ENCODE results near the gene HECW1. TPM values are rescaled to one million over a fixed set of nuclear protein-coding genes. Genes with fewer than 3 reads are reported as not detected.

Gene HECW1
- total RNA-seq, 1 donor = 2.9 TPM

DNA sequence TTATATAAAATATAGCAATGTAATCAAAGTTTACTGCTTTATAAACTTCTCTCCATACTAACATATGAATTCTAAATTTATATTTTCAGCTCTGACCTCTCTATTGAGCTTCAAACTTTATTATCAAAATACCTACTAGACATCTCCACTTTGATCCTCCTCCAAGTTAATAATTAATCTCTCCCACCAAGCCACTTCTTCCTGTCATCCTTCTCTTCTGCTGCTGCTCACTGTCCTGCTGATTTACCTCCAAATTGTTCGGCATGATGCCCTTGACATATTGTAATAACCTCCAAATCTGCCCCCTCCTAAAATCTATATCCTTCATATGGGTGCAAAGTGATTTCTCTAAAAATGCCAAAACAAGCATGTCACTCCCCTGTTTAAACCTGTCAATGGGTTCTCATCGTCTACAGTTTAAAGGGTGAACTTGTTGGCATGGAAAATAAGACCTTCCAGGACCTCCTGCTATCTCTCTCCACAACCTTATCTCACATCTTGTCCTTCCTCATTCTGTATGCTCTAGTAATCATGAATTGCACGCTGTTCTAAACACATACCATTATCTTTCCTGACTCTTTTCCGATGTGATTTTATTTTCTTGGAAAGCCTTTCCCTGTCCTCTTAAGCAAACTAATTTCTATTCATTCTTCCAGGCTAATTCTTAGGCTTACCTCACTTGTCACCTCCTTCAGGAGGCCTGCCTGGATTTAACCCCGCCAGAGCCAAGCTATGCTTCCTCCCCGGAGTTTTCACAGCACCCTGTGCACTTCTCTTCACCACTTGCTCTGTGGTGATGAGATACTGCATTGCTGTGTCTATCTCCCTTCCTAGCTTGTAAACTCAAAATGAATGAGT, 418.3 kb downstream of the HECW1 start:
- Histone ChIP-seq H3K27ac (ENCODE audit: low read depth, low read length) (no peak overlapping the region), H3K4me1 (ENCODE audit: insufficient read depth, low read length) (peaks cover 26% of the 10 kb centered on the region), H3K4me3 (ENCODE audit: insufficient read depth, low read length) (no peak overlapping the region), H3K27me3 (ENCODE audit: insufficient read depth, low read length) (no peaks in the 10 kb centered on the region), H3K79me2 (ENCODE audit: insufficient read depth, low read length) (no peaks in the 10 kb centered on the region), H3K36me3 (ENCODE audit: insufficient read depth, low read length) (no peaks in the 10 kb centered on the region), H2AFZ (ENCODE audit: low read length) (no peak overlapping the region), H4K20me1 (ENCODE audit: insufficient read depth, low read length) (no peaks in the 10 kb centered on the region), H3K9me3 (ENCODE audit: low read depth, low read length) (no peaks in the 10 kb centered on the region), H3K4me2 (ENCODE audit: insufficient read depth, low read length) (no peak overlapping the region)
- TF ChIP-seq, protein P1, sequence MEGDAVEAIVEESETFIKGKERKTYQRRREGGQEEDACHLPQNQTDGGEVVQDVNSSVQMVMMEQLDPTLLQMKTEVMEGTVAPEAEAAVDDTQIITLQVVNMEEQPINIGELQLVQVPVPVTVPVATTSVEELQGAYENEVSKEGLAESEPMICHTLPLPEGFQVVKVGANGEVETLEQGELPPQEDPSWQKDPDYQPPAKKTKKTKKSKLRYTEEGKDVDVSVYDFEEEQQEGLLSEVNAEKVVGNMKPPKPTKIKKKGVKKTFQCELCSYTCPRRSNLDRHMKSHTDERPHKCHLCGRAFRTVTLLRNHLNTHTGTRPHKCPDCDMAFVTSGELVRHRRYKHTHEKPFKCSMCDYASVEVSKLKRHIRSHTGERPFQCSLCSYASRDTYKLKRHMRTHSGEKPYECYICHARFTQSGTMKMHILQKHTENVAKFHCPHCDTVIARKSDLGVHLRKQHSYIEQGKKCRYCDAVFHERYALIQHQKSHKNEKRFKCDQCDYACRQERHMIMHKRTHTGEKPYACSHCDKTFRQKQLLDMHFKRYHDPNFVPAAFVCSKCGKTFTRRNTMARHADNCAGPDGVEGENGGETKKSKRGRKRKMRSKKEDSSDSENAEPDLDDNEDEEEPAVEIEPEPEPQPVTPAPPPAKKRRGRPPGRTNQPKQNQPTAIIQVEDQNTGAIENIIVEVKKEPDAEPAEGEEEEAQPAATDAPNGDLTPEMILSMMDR (IDR thresholded peaks at IDR 0.05; ENCODE audit: extremely low read depth, low read depth, low read length) = no peak
- DNase-seq (ENCODE audit: insufficient read length, low spot score, missing footprints) = no peak

DNA sequence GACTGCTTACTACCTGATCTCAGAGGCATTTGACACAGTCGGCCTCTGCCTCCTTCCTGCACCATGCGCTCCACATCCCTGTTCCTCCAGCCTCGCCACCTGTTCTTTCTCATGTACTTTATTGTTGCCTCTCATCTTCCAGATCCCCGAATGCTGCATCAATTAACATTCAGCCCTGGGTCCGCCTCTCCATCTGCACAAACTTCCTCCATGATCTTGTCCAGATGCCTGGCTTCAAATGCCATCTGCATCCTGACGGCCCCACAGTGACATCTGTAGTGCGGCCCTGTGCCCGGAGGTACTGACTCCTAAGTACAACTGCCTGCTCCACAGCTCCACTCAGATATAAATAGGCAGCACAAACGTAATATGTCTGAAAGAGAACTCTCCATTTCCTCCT, 419.3 kb downstream of the HECW1 start:
- Histone ChIP-seq H4K20me1 (ENCODE audit: insufficient read depth, low read length) (no peaks in the 10 kb centered on the region), H3K4me1 (ENCODE audit: insufficient read depth, low read length) (peaks cover 35% of the 10 kb centered on the region), H3K36me3 (ENCODE audit: insufficient read depth, low read length) (no peaks in the 10 kb centered on the region), H3K27me3 (ENCODE audit: insufficient read depth, low read length) (no peaks in the 10 kb centered on the region), H3K79me2 (ENCODE audit: insufficient read depth, low read length) (no peaks in the 10 kb centered on the region), H3K4me3 (ENCODE audit: insufficient read depth, low read length) (no peak overlapping the region), H3K9me3 (ENCODE audit: low read depth, low read length) (no peaks in the 10 kb centered on the region), H3K27ac (ENCODE audit: low read depth, low read length) (no peak overlapping the region), H2AFZ (ENCODE audit: low read length) (no peak overlapping the region), H3K4me2 (ENCODE audit: insufficient read depth, low read length) (no peak overlapping the region)
- no peak for DNase-seq (ENCODE audit: insufficient read length, low spot score, missing footprints)
- TF ChIP-seq, protein P1 (IDR thresholded peaks at IDR 0.05; ENCODE audit: extremely low read depth, low read depth, low read length) = no peak

DNA sequence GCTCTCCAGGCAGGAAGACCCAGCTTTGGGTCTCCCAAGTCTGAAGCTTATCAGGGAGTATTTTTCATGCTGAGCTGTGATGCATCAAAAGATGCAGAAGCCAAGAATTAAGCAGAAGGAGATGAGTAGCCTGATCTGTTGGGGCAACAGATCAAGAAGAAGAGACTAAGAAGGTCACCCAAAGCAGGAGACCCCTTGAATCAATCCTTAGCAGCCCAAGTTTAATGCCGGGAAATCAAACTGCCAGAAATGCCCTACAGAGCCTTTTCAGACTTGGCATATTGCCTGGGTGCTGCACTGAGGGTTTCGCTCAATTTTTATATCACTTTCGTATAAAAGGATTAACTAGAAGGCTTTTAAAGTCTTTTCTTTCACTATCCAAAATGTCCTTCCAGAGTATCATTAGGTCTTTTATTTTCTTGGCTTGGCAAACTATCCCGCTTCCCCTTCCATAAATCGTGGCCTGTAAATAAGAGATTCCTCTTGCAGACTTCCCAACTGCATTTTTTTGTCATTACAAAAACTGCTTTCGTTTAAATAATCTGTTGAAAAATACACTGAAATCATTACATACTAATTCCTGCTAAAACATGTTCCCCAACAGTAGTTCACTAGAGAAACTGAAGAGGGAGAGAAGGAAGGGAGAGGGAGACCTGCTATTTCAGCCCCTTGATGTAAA, 421.5 kb downstream of the HECW1 start:
- Histone ChIP-seq H3K27ac (ENCODE audit: low read depth, low read length) (peak overlapping the region; percentile 9), H4K20me1 (ENCODE audit: insufficient read depth, low read length) (no peaks in the 10 kb centered on the region), H3K36me3 (ENCODE audit: insufficient read depth, low read length) (no peaks in the 10 kb centered on the region), H3K79me2 (ENCODE audit: insufficient read depth, low read length) (no peaks in the 10 kb centered on the region), H3K27me3 (ENCODE audit: insufficient read depth, low read length) (no peaks in the 10 kb centered on the region), H3K4me1 (ENCODE audit: insufficient read depth, low read length) (peaks cover 50% of the 10 kb centered on the region), H3K4me2 (ENCODE audit: insufficient read depth, low read length) (peak overlapping the region; percentile 21), H2AFZ (ENCODE audit: low read length) (no peak overlapping the region), H3K4me3 (ENCODE audit: insufficient read depth, low read length) (no peak overlapping the region), H3K9me3 (ENCODE audit: low read depth, low read length) (no peaks in the 10 kb centered on the region)
- no peak for DNase-seq (ENCODE audit: insufficient read length, low spot score, missing footprints)
- TF ChIP-seq, protein P1 (IDR thresholded peaks at IDR 0.05; ENCODE audit: extremely low read depth, low read depth, low read length) = no peak

GRCh38 chr7:43535031-43535451, 422.6 kb downstream of the HECW1 start:
- TF ChIP-seq, protein P1 (IDR thresholded peaks at IDR 0.05; ENCODE audit: extremely low read depth, low read depth, low read length) = no peak
- Histone ChIP-seq H3K4me3 (ENCODE audit: insufficient read depth, low read length) (no peak overlapping the region), H3K4me1 (ENCODE audit: insufficient read depth, low read length) (peaks cover 50% of the 10 kb centered on the region), H3K36me3 (ENCODE audit: insufficient read depth, low read length) (no peaks in the 10 kb centered on the region), H4K20me1 (ENCODE audit: insufficient read depth, low read length) (no peaks in the 10 kb centered on the region), H3K27me3 (ENCODE audit: insufficient read depth, low read length) (no peaks in the 10 kb centered on the region), H3K4me2 (ENCODE audit: insufficient read depth, low read length) (peak overlapping the region; percentile 63), H3K79me2 (ENCODE audit: insufficient read depth, low read length) (no peaks in the 10 kb centered on the region), H2AFZ (ENCODE audit: low read length) (no peak overlapping the region), H3K9me3 (ENCODE audit: low read depth, low read length) (no peaks in the 10 kb centered on the region), H3K27ac (ENCODE audit: low read depth, low read length) (peak overlapping the region; percentile 52)
- DNase-seq (ENCODE audit: insufficient read length, low spot score, missing footprints) = no peak
